Uterus (tissue), 2 donors: ENCODE data around the gene KRT71.

ENCODE experiments used
- POLR2A ChIP-seq, 2 donors: fragments of 450-650 bp; IDR thresholded peaks; one replicate each; pipeline ENCODE4 v1.6.1; 2016; ENCODE audit warnings: antibody characterized with exemption in 2 of 2, mild to moderate bottlenecking in 1 of 2, moderate library complexity in 1 of 2
- TF ChIP-seq, protein P1 (sequence below), 4 experiments: fragments of 200-600 bp in 2 of 4; fragments of 450-650 bp in 2 of 4; sonication (generic) in 2 of 4; IDR thresholded peaks; one replicate each; pipeline ENCODE4 v1.5.1; 2016 to 2019; ENCODE audit warnings: antibody characterized with exemption in 4 of 4, mild to moderate bottlenecking in 2 of 4, moderate library complexity in 1 of 4

DNA sequence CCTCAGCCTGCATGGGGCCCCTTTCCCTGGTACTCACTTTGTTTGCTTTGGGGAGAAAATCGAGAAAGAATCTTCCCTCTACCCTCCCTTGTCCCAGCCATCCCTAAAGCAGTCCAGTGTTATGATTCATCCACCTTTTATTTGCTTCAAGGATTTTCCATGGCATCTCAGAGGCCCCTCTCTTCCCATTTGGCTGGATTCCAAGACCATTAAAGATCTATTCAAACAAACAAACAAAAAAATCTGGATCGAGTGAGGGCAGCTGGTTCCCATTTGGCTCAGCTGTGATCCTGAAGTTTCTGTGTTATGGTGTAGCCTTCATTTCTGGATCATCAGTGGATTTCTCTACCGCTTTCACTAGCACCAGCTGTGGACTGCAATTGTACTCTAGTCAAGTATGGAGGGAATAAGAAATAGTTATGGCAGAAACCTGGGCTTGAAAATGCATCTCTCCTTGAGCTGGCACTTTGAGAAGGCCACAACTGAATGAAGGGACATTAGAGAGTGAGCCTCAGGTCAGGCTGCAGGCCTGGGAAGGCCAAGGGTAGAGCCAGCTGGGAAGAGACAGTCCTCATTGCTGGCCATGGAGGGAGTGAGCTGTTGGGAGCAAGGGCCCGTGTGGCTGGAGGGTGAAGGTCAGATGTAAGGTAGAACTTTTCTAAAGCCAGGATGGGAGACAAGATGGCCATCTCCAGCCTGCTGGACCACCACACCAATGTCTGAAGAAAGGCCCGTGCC, 13.7 kb downstream of the KRT71 start:
- TF ChIP-seq, protein P1, sequence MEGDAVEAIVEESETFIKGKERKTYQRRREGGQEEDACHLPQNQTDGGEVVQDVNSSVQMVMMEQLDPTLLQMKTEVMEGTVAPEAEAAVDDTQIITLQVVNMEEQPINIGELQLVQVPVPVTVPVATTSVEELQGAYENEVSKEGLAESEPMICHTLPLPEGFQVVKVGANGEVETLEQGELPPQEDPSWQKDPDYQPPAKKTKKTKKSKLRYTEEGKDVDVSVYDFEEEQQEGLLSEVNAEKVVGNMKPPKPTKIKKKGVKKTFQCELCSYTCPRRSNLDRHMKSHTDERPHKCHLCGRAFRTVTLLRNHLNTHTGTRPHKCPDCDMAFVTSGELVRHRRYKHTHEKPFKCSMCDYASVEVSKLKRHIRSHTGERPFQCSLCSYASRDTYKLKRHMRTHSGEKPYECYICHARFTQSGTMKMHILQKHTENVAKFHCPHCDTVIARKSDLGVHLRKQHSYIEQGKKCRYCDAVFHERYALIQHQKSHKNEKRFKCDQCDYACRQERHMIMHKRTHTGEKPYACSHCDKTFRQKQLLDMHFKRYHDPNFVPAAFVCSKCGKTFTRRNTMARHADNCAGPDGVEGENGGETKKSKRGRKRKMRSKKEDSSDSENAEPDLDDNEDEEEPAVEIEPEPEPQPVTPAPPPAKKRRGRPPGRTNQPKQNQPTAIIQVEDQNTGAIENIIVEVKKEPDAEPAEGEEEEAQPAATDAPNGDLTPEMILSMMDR (IDR thresholded peaks at IDR 0.05), result no peak
- TF ChIP-seq POLR2A (IDR thresholded peaks at IDR 0.05), result no peak
